HepG2 (cell line): ENCODE measurements around the gene TCEANC. TPM values are rescaled to one million over a fixed set of nuclear protein-coding genes. Genes with fewer than 3 reads are reported as not detected.
A peak's percentile ranks its signal among the peaks of the same experiment; 100 is the strongest.

Source experiments
- DNMT1 ChIP-seq: sonication (generic); formaldehyde crosslinking; IDR thresholded peaks from 2 replicates; pipeline ENCODE4 v1.5.1; 2020; ENCODE audit warnings: mild to moderate bottlenecking, missing genetic modification reagents
- ETV5 ChIP-seq: IDR thresholded peaks from 2 replicates; pipeline ENCODE4 v1.6.1; 2018; ENCODE audit warnings: missing biosample characterization, missing genetic modification reagents, inconsistent platforms, borderline replicate concordance
- GPN1 ChIP-seq: sonication (generic); formaldehyde crosslinking; IDR thresholded peaks from 2 replicates; pipeline ENCODE4 v1.5.1; 2020; ENCODE audit warnings: missing genetic modification reagents, borderline replicate concordance
- HOXA9 ChIP-seq: sonication (generic); formaldehyde crosslinking; IDR thresholded peaks from 2 replicates; pipeline ENCODE4 v1.8.1; 2022; ENCODE audit warnings: missing genetic modification reagents, mild to moderate bottlenecking, moderate library complexity, borderline replicate concordance
- KLF12 ChIP-seq: sonication (generic); formaldehyde crosslinking; IDR thresholded peaks from 2 replicates; pipeline ENCODE4 v1.4.0; 2020; ENCODE audit warnings: missing genetic modification reagents, borderline replicate concordance
- MLXIP ChIP-seq: sonication (generic); formaldehyde crosslinking; IDR thresholded peaks from 2 replicates; pipeline ENCODE4 v1.9.0; 2021; ENCODE audit warnings: missing genetic modification reagents, borderline replicate concordance
- ZFP36L2 ChIP-seq: sonication (generic); formaldehyde crosslinking; IDR thresholded peaks from 2 replicates; pipeline ENCODE4 v1.4.0; 2020; ENCODE audit warnings: missing genetic modification reagents
- ZMAT5 ChIP-seq: sonication (generic); formaldehyde crosslinking; IDR thresholded peaks from 2 replicates; pipeline ENCODE4 v1.5.0; 2020; ENCODE audit warnings: mild to moderate bottlenecking, low read depth, missing genetic modification reagents, borderline replicate concordance
- ZNF235 ChIP-seq: sonication (generic); formaldehyde crosslinking; IDR thresholded peaks from 2 replicates; pipeline ENCODE4 v1.8.1; 2023; ENCODE audit warnings: mild to moderate bottlenecking, missing genetic modification reagents, borderline replicate concordance
- ZNF260 ChIP-seq: sonication (generic); formaldehyde crosslinking; IDR thresholded peaks from 2 replicates; pipeline ENCODE4 v1.4.0; 2020; ENCODE audit warnings: missing genetic modification reagents, low read depth, mild to moderate bottlenecking, borderline replicate concordance
- ZNF3 ChIP-seq: IDR thresholded peaks from 2 replicates; pipeline ENCODE4 v1.7.0; 2017; ENCODE audit warnings: inconsistent platforms
- ZNF318 ChIP-seq: sonication (generic); formaldehyde crosslinking; IDR thresholded peaks from 2 replicates; pipeline ENCODE4 v1.4.0; 2020; ENCODE audit warnings: mild to moderate bottlenecking, missing genetic modification reagents
- ZNF724P ChIP-seq: sonication (generic); formaldehyde crosslinking; IDR thresholded peaks from 2 replicates; pipeline ENCODE4 v1.8.0; 2022; ENCODE audit warnings: missing genetic modification reagents, borderline replicate concordance
- ZSCAN25 ChIP-seq: sonication (generic); formaldehyde crosslinking; IDR thresholded peaks from 2 replicates; pipeline ENCODE4 v1.8.0; 2022; ENCODE audit warnings: mild to moderate bottlenecking, missing genetic modification reagents
- polyA plus RNA-seq, 8 experiments: library from polyadenylated mRNA; depleted of rRNA in 3 of 8; stranded (reverse) in 7 of 8; unstranded in 1 of 8; fragments of >200 nt; fragmentation: Illumina TruSeq in 4 of 8; extraction: Trizol in 4 of 8; gene quantifications; 2 replicates each; pipeline versions ENCODE4 v1.2.1 to v1.2.3, GENCODE V29; 2011 to 2016; ENCODE audit warnings: low read depth in 4 of 8, missing spikeins in 1 of 8, mixed read lengths in 1 of 8; ENCODE audit not compliant: insufficient read depth in 1 of 8
- total RNA-seq, 5 experiments: library from RNA; depleted of rRNA; stranded (reverse); fragments of >200 nt; fragmentation: Illumina TruSeq; extraction: Trizol; gene quantifications; 2 replicates each; pipeline ENCODE4 v1.2.3, GENCODE V29; 2016; ENCODE audit warnings: low read depth in 1 of 5
- TF ChIP-seq, protein P1 (sequence below): IDR thresholded peaks from 2 replicates; pipeline ENCODE4 v1.6.1; 2012; ENCODE audit warnings: inconsistent platforms

TCEANC gene
- total and polyA plus RNA-seq, 2 of the 13 experiments (the other 11 are each of a cell fraction or from before 2014, with no cell fraction given): 0.51 to 0.97 TPM

GRCh38 chrX:13652850-13653693, at the start of gene TCEANC (continued):
- no peak for TF ChIP-seq ZNF318
- TF ChIP-seq MLXIP: no peak
- peak; percentile 79 for TF ChIP-seq ETV5 (CRISPR knock-in tag)
- TF ChIP-seq, protein P1, sequence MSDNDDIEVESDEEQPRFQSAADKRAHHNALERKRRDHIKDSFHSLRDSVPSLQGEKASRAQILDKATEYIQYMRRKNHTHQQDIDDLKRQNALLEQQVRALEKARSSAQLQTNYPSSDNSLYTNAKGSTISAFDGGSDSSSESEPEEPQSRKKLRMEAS: peak; percentile 31; the same call in 1 of the 2 replicates
- TF ChIP-seq ZSCAN25: no peak
- no peak for TF ChIP-seq ZNF260 (CRISPR knock-in tag)
- TF ChIP-seq ZFP36L2: no peak
- TF ChIP-seq KLF12: no peak
- no peak for TF ChIP-seq ZNF235 (CRISPR knock-in tag)
- TF ChIP-seq DNMT1 (CRISPR knock-in tag): no peak
- no peak for TF ChIP-seq ZMAT5
- TF ChIP-seq GPN1 (CRISPR knock-in tag): no peak
- TF ChIP-seq HOXA9: no peak
- no peak for TF ChIP-seq ZNF724P (CRISPR knock-in tag)
- TF ChIP-seq ZNF3 (CRISPR knock-in tag): peak; percentile 63; the same call in 1 of the 2 replicates
